GM12878 (cell line): ENCODE results near the gene MDN1. TPM values are rescaled to one million over a fixed set of nuclear protein-coding genes. Genes with fewer than 3 reads are reported as not detected.

Source experiments
- NBN ChIP-seq: fragments of 450-650 bp; IDR thresholded peaks from 2 replicates; pipeline ENCODE4 v1.6.1; 2016
- NFYB ChIP-seq: IDR thresholded peaks from 2 replicates; pipeline ENCODE4 v1.6.1; 2011; ENCODE audit warnings: low read depth, mild to moderate bottlenecking, low read length, improper control_type of control experiment, moderate library complexity; ENCODE audit not compliant: insufficient read depth
- NR2C2 ChIP-seq: IDR thresholded peaks from 2 replicates; pipeline ENCODE4 v1.6.1; 2011; ENCODE audit warnings: borderline replicate concordance, low read depth; ENCODE audit not compliant: control insufficient read depth, insufficient read length
- RAD21 ChIP-seq: IDR thresholded peaks from 2 replicates; pipeline ENCODE4 v1.6.1; 2011; ENCODE audit warnings: mild to moderate bottlenecking, low read depth, low read length, moderate library complexity; ENCODE audit not compliant: insufficient read depth
- RFX5 ChIP-seq: IDR thresholded peaks from 2 replicates; pipeline ENCODE4 v1.6.1; 2011; ENCODE audit warnings: low read depth, low read length, improper control_type of control experiment
- SMAD5 ChIP-seq: IDR thresholded peaks from 2 replicates; pipeline ENCODE4 v1.6.1; 2016; ENCODE audit warnings: antibody characterized with exemption, low read depth
- SMC3 ChIP-seq: IDR thresholded peaks from 2 replicates; pipeline ENCODE4 v1.6.1; 2011; ENCODE audit warnings: low read length, improper control_type of control experiment, borderline replicate concordance
- STAT3 ChIP-seq: IDR thresholded peaks from 2 replicates; pipeline ENCODE4 v1.6.1; 2011; ENCODE audit warnings: low read depth, low read length, improper control_type of control experiment
- SUPT20H ChIP-seq: IDR thresholded peaks from 2 replicates; pipeline ENCODE4 v1.6.1; 2011; ENCODE audit warnings: low read depth, mild to moderate bottlenecking, low read length, moderate library complexity, borderline replicate concordance; ENCODE audit not compliant: control insufficient read depth
- TAF1 ChIP-seq: IDR thresholded peaks from 2 replicates; pipeline ENCODE4 v1.6.1; 2011; ENCODE audit warnings: mild to moderate bottlenecking, low read depth, low read length, borderline replicate concordance
- TBL1XR1 ChIP-seq: IDR thresholded peaks from 2 replicates; pipeline ENCODE4 v1.6.1; 2012; ENCODE audit warnings: low read depth, low read length, improper control_type of control experiment
- polyA plus RNA-seq, 11 experiments: library from polyadenylated mRNA; depleted of rRNA in 4 of 11; unstranded in 6 of 11; stranded (reverse) in 5 of 11; fragments of >200 nt; fragmentation: Nextera tagmentation in 4 of 11; fragmentation: Illumina TruSeq in 1 of 11; extraction: Ambion mirVana in 4 of 11; extraction: Trizol in 1 of 11; gene quantifications; 1 replicate in 1 of 11; 2 replicates in 10 of 11; pipeline versions ENCODE4 v1.2.1 to v1.2.3, GENCODE V29; 2011 to 2016; ENCODE audit warnings: inconsistent platforms in 2 of 11, missing spikeins in 2 of 11, low read depth in 1 of 11
- total RNA-seq, 4 experiments: library from RNA; depleted of rRNA in 3 of 4; stranded (reverse); fragments of >200 nt in 3 of 4; fragmentation: Illumina TruSeq in 1 of 4; extraction: Trizol in 1 of 4; gene quantifications; 2 replicates each; pipeline versions ENCODE4 v1.2.1 to v1.2.3, GENCODE V29; 2013 to 2021
- TF ChIP-seq, protein P1 (sequence below): fragments of 450-650 bp; formaldehyde crosslinking; IDR thresholded peaks from 2 replicates; pipeline ENCODE4 v1.4.0; 2022; ENCODE audit warnings: mild to moderate bottlenecking, moderate library complexity
- TF ChIP-seq, protein P2 (sequence below): fragments of 450-650 bp; IDR thresholded peaks from 2 replicates; pipeline ENCODE4 v1.6.1; 2016; ENCODE audit warnings: mild to moderate bottlenecking

MDN1 gene
- total and polyA plus RNA-seq, 10 of the 15 experiments (the other 5 are each of a cell fraction or from before 2014, with no cell fraction given), result 14.3 to 50.1 (median 22.1) TPM

DNA sequence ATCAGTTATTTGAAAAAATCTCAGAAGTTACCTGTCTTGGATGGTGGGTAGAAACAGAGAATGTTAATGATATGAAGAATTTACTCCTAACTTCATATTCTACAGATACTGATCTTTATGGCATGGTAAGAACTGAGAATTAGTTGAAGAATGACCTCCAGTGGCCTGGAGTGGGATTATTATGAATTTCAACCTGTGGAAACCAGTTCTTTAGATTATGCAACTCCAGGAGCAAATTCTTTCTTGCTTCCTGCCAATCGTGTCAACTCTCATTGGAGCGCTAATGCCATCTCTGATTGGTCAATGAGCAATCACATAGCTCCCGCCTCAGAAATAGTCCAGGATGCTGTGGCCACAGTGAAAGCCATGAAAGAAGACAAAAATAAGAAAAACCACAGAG lies 221.6 kb downstream of the MDN1 start (continued):
- TF ChIP-seq NFYB (0 out of 2 replicates have a peak, but pooled peaks have one; percentile 47), RAD21 (peak; percentile 44), RFX5 (no peak), SMC3 (peak; percentile 29; the same call in 1 of the 2 replicates), SMAD5 (no peak), STAT3 (no peak), TBL1XR1 (no peak), NR2C2 (no peak), TAF1 (no peak), NBN (no peak), SUPT20H (no peak)
- TF ChIP-seq, protein P1, sequence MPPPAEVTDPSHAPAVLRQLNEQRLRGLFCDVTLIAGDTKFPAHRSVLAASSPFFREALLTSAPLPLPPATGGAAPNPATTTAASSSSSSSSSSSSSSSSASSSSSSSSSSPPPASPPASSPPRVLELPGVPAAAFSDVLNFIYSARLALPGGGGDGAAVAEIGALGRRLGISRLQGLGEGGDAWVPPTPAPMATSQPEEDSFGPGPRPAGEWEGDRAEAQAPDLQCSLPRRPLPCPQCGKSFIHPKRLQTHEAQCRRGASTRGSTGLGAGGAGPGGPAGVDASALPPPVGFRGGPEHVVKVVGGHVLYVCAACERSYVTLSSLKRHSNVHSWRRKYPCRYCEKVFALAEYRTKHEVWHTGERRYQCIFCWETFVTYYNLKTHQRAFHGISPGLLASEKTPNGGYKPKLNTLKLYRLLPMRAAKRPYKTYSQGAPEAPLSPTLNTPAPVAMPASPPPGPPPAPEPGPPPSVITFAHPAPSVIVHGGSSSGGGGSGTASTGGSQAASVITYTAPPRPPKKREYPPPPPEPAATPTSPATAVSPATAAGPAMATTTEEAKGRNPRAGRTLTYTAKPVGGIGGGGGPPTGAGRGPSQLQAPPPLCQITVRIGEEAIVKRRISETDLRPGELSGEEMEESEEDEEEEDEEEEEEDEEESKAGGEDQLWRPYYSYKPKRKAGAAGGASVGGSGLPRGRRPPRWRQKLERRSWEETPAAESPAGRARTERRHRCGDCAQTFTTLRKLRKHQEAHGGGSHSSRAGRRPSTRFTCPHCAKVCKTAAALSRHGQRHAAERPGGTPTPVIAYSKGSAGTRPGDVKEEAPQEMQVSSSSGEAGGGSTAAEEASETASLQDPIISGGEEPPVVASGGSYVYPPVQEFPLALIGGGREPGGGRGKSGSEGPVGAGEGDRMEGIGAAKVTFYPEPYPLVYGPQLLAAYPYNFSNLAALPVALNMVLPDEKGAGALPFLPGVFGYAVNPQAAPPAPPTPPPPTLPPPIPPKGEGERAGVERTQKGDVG (CRISPR knock-in tag), result no peak
- TF ChIP-seq, protein P2, sequence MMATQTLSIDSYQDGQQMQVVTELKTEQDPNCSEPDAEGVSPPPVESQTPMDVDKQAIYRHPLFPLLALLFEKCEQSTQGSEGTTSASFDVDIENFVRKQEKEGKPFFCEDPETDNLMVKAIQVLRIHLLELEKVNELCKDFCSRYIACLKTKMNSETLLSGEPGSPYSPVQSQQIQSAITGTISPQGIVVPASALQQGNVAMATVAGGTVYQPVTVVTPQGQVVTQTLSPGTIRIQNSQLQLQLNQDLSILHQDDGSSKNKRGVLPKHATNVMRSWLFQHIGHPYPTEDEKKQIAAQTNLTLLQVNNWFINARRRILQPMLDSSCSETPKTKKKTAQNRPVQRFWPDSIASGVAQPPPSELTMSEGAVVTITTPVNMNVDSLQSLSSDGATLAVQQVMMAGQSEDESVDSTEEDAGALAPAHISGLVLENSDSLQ, result no peak
